AG04449 (cell line): ENCODE results near the gene RFX4.

Experiments used
- CTCF ChIA-PET: fragments of 350-600 bp; formaldehyde crosslinking; extraction: SDS; loops from one replicate; lab custom pipeline; 2021; ENCODE audit warnings: antibody characterized with exemption; lab: Yijun Ruan, JAX
- POLR2A ChIA-PET: fragments of 400-600, 350-600 bp; formaldehyde crosslinking; extraction: SDS; loops from one replicate; lab custom pipeline; 2020; ENCODE audit warnings: antibody characterized with exemption, inconsistent platforms; lab: Yijun Ruan, JAX
- DNase-seq: peaks from one replicate; pipeline ENCODE4 v3.0.0-alpha.2; 2010; ENCODE audit warnings: low read depth, low spot score
- H3K4me3 ChIP-seq: 2 replicates; pipeline ENCODE4 v1.5.1; 2011; ENCODE audit warnings: low read depth, mild to moderate bottlenecking, control low read depth, low read length
- CTCF ChIP-seq: IDR thresholded peaks from one replicate; pipeline ENCODE4 v1.5.1; 2011; ENCODE audit warnings: mild to moderate bottlenecking, moderate library complexity, low read length, control low read depth, inconsistent platforms; ENCODE audit not compliant: insufficient read depth; ENCODE audit errors: missing control alignments

Gene RFX4

GRCh38 chr12:106769078-106769477 lies 186.3 kb downstream of the RFX4 start:
- H3K4me3 ChIP-seq = no peak overlapping the region
- peak; percentile 26 for DNase-seq
- ChIA-PET POLR2A (no interaction called here), CTCF (no interaction called here)
- no peak for TF ChIP-seq CTCF

GRCh38 chr12:106769546-106769945 lies 186.7 kb downstream of the RFX4 start:
- ChIA-PET POLR2A (no interaction called here), CTCF (no interaction called here)
- no peak for TF ChIP-seq CTCF
- H3K4me3 ChIP-seq = no peak overlapping the region
- no peak for DNase-seq

GRCh38 chr12:106771425-106771824 lies 188.6 kb downstream of the RFX4 start:
- POLR2A ChIA-PET = no interaction called here

GRCh38 chr12:106773286-106774004 lies 190.6 kb downstream of the RFX4 start:
- peak overlapping the region; percentile 83 for H3K4me3 ChIP-seq
- DNase-seq = no peak
- TF ChIP-seq CTCF = no peak
- ChIA-PET POLR2A (no interaction called here), CTCF (no interaction called here)

More at GRCh38 chr12:106771425-106771824, 188.6 kb downstream of the RFX4 start:
- no peak overlapping the region for H3K4me3 ChIP-seq
- DNase-seq = no peak
- CTCF ChIA-PET = no interaction called here
- no peak for TF ChIP-seq CTCF

GRCh38 chr12:106774005-106774807 lies 191.4 kb downstream of the RFX4 start, which contains the start of gene RIC8B:
TSS of gene RIC8B (plus strand) at chr12:106774682. CDS start at chr12:106774746, 64 bp downstream.
- DNase-seq = peak; percentile 95
- peak within 1 kb of the TSS; percentile 92 for H3K4me3 ChIP-seq
- POLR2A ChIA-PET = interaction anchor here (0.6 kb wide), 2 partner anchors 27 to 416 kb away, joined by 3 to 4 read pairs; no protein-coding TSS in a partner anchor
- CTCF ChIA-PET = no interaction called here
- no peak for TF ChIP-seq CTCF
